HG02973 (cell line): ENCODE data around the gene ALDH1L2.

ENCODE experiments used
- ATAC-seq: cut with Tn5 transposase; IDR thresholded peaks from one replicate; pipeline ENCODE4 v1.9.1; 2021; ENCODE audit warnings: moderate library complexity; ENCODE audit not compliant: unreplicated experiment

The ALDH1L2 gene

DNA sequence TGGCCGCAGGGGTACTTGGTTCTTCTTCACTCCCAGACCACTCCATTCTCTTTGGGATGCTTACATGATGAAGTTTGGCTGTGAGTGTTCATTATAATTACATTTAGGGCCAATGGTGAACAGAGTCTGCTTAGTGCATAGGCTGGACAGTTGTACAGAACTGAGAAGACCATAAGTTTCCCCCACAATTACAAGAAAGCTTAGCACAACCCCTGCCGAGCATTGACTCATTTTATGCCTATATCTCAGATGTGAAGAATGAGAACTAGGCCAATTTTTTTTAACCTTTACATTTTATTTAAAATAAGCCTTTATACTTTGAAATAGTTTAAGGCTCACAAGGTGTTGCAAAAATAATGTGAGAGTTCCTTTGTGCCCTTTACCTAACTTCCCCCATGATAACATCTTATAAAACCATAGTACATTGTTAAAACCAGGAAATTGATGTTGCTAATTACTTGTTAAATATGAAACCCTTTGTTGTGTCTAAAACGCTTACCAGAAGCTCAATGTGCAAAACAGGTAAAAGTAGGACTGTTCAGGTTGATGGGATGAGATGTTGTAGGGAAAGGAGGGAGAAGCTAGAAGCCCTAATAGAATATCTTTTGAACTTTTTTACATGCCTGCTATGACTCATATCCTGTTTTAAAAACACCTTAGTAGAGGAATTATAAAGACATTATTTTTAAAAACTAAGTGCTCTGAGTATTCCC lies 47.2 kb downstream of the ALDH1L2 start:
- no peak for ATAC-seq

DNA sequence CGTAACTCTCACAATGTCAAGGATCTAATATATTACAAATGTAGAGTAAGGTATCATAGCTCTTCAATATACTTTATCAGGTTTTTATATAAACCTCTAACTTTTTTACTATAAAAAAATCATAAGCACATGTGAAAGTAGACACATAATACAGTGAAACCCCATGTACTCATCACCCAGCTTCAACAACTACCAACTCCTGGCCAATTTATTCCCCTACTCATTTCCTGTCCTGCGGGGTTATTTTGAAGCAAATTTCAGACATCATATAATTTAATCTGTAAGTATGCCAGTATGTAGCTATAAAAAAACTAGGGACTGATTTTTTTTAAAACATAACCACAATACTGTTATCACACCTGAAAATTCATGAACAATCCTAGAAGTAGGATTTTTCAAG lies 50.4 kb downstream of the ALDH1L2 start:
- no peak for ATAC-seq

DNA sequence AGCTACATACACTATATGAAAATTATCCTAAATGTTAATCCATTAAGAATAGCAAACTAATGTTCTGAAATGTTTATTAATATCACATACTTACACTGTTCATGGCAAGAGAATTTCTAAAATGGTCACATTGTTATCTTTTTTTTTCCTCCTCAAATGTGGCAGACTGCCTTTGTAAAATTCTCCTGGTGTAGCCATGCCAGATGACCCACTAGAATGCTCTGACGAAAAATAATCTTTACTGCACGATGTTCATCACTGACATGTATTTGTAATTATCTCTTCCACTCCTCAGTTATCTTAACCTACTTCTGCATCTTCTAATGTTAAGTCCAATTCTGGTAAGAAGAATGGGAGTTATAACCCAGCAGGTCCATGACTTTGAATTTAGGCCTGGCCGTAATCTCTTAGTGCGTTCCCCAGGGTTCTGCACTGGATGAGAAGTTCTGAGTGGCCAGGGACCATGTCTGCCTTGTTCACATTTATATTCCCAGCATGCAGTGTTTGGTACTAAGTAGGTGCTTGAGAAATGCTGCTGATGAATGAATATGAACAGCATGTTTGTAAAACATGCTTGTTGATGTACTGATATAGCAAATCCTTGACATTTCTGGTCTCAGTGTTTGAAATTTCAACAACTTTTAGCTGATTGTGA lies 51.4 kb downstream of the ALDH1L2 start:
- ATAC-seq: no peak

DNA sequence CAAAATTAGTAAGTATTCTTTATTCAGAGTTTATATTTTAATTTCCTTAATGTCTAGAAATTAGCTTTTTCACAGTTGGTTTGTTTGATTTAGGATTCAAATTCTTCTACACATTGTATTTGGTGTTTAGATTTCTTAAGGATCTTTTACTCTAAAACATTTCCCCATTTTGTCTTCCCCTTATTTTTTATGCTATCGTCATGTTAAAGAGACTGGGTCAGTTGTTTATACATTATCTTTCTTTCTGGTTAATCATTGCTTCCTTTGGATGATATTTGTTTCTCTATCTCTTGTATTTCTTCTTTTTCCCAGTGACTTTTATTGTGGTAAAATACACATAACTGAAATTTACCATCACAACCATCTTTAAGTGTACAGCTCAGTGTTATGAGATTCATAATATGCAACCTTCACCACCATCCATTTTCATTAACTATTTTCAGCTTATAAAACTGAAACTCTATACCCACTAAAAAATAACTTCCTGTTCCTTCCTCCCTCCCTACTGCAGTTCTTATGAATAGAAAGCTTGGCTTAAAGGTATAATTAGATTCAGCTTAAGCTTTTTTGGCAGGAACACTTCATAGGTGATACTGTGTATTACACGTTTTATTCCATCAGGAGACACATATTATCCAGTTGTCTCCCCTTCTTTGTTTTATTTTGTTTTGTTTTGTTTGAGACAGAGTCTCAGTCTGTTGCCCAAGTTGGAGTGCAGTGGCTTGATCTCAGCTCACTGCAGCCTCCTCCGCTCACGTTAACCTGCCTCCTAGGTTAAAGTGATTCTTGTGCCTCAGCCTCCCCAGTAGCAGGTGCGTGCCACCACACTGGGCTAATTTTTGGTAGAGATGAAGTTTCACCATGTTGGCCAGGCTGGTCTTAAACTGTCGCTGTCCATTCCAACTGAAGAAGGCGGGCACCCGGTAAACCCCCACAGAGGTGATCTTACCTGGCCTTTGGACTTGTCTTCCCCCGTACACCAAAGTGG lies 53.1 kb downstream of the ALDH1L2 start:
- ATAC-seq: peak; percentile 79

DNA sequence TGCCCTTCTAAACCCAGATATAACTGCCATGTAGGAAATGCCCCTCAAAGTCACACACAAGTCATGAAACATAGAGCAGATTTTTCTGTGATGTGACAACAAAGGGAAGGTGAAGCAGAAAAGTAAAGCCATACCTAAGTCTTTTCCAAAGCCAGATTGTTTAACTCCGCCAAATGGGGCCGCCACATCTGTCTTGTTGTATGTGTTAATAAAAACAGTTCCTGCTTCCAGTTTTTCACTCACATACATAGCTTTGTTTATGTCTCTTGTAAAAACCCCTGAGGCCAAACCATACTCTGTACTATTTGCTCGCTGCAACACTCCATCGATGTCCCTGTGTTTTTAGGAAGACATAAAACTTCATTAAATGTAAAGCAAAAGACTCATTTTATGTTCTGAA lies 57.8 kb downstream of the ALDH1L2 start:
- ATAC-seq: no peak

DNA sequence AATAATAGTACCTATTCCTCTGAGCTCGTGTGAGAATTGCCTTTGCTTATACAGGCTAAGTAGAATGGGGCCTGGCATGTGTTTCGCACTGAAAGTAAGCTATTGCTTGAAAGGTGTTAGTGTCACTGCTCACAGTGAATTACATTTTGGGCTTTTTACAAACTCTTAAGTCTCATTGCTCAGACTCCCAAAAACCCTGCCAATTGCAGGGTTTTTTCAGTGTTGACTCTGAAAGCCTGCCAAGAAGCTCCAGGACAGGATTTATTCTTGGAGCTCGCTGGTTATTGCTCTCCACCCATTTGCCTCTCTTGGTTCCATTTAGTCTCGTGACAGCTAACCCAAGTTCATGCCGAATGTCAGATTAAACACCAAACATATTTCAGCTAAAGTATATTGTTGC lies 58.4 kb downstream of the ALDH1L2 start:
- ATAC-seq: no peak

DNA sequence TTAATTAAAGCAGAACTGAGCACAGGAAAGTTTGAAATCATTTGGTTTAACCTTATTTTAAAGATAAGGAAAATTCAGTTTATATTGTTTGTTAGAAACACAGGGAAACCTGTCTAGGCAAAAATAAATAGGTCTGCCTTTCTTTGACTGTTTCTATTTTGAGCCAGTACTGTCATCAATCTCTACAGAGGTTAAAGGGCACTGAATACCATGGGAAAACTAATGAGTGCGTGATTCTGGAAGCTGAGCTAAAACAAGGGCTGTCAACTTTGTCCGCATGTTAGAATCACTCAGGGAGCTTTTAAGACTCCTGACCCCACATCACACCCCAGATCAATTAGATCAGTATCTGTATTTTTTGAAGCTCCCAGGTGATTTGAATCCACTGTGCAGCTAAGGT lies 59.3 kb downstream of the ALDH1L2 start:
- no peak for ATAC-seq

DNA sequence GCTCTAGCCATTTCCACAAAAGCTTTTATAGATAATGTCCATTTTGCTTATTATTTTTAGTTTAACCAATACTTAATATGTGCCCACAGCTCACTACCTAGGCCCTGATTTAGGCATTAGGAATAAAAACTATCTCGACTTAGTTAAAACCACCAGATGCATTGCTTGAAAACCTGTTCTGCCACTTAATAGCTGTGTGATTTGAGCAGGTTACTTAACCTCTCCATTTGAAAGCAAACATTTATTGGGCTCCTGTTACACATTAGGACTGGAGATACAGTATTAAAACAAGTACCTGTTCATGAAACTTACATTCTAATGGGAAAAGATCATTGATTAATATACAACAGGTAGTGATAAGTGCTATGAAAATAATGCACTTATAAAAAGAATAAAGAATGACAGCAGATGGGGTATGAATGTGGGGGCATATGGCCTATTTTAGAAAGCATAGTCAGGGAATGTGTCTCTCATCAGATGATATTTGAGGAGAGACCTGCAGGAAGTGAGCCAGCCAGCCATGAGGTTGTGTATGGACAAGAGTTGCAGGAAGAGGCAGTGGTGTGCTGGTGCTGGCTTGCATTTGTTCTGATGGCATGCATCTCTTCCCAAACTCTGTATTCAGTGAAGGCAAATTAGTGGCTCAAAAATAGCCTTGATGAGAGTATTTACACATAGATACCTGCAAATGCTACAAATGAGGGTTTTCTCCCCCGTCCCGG lies 63.9 kb downstream of the ALDH1L2 start:
- ATAC-seq: no peak

GRCh38 chr12:105018776-105019175 lies 65.5 kb downstream of the ALDH1L2 start:
- no peak for ATAC-seq

DNA sequence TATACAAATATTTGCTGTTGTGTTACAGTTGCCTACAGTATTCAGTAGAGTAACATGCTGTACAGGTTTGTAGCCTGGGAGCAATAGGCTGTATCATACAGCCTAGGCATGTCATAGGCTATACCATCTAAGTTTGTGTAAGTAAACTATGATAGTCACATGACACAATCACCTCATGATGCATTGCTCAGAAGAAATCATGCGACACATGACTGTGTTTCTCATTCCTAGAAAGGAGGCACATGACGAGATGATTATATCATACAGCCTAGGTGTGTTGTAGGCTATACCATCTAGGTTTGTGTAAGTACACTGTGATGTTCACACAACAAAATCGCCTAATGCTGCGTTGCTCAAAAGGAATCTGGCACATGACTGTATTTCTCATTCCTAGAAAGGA lies 66.2 kb downstream of the ALDH1L2 start:
- no peak for ATAC-seq

GRCh38 chr12:105015543-105015942 lies 68.7 kb downstream of the ALDH1L2 start:
- ATAC-seq: no peak

DNA sequence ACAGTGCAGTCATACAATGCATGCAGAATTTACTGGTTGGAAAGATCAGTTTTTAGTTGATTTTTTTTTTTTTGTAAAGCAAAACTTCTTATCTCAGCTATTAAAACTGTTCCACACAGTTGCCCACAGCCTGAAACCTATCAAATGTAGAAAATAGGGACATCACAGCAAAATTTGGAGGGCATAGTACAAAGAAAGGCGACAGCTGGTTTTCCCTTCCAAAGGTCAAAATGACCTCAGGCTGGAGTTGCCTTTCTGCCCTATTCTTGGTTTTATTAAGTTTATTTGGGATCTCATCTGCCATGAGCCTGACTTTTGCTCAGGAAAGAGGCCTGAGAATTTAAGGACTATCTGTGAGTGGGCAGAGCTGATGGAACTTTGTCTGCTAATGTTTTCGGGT lies 69.7 kb downstream of the ALDH1L2 start:
- ATAC-seq: no peak

- ATAC-seq: no peak
These were observed 70.4 kb downstream of the ALDH1L2 start for GRCh38 chr12:105013892-105014291.

- ATAC-seq: no peak
These were observed 82.8 kb downstream of the ALDH1L2 start for GRCh38 chr12:105001476-105001875.

DNA sequence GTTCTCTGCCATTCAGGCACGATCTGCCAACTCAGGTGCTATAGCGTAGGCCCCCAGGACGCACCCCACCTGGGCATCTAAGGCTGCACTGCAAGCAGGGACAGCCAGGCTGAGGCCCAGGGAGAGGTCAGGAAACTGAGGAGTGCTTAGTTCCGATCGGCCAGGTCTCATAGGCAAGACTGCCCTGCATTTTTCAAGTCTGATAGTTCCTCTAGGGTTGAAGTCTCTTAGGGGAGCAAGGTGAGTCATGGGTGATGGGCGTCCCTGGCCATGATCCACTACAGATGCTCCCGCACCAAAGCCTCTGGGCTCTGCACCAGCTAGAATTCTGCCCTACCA lies 84.9 kb downstream of the ALDH1L2 start:
- ATAC-seq: no peak

DNA sequence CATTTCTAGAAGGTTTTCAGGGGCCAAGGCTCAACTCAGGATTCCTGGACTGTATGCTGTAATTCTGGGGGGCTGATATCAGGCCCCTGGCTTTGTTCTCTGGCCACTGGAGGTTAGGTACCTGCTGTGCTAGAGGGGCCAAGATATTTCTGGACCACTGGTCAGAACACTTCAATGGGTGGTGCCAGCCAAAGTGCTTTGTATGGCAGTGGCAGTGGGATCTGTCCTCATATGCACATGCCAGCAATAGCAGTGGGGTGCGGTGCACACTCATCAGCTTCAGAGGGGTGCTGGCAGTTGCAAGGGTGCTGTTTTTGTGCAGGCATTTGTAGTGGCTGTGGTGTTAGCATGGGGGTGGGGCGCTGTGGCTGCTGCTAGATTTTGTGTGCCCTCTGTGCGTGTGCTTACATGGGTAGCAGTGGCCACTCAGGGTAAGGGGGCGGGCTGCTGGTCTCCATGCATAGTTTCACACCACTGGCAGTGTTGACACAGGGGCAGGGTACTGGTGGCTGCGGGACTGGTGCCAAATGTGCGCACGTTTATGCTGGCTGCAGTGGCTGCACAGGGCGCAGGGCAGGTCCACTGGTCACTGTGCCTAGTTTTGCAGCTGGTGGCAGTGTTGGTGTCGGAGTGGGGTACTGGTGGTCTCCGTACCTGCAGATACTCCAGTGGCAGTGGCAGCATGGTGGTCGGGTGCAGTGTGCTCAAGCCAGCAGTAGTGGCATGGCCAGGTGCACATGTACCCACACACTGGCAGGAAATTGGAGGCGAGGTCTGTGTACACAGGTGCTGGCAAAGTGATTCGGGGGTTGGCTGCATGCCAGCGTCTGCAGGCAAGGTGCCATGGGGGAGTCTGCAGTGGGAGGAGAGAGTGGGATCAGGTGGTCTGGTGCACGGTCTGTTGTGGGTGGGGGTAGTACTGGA lies 85.6 kb downstream of the ALDH1L2 start:
- ATAC-seq: no peak

DNA sequence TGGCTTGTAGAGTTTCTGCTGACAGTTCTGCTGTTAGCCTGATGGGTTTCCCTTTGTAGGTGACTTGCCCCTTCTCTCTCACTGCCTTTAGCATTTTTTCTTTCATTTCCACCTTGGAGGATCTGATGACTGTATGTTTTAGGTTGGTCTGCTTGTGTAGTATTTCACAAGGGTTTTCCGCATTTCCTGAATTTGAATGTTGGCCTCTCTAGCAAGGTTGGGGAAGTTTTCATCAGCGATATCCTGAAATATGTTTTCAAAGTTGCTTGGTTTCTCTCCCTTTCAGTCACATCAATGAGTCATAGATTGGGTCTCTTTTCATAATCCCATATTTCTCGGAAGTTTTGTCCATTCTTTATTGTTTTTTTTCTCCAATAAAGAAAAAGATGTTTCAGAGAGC lies 86.7 kb downstream of the ALDH1L2 start:
- no peak for ATAC-seq

- no peak for ATAC-seq
These were observed 89.9 kb downstream of the ALDH1L2 start for GRCh38 chr12:104994336-104994735.

DNA sequence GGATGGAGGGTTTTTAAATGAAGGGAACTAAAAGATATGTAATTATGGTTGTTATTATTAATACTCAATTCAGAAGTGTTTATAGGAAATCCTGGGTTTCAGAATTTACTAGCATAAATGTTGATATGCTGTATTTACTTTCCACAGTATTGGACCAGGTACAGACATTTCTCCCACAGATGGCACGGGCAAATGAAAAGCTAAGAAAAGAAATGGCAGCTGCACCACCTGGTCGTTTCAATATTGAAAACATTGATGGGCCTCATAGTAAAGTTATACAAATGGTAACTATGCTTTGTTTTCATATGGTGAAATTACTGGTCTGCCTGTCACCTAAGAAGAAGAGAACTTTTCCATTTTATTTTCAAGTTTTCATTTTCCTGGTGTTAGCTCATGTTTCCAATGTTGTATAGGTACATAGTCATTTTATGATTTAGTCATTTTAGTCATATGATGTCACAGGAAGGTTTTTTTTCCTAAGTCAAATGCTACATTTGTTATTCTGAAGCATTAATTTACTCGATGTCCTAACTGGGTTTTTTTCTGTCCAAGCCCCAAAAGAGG lies 92.6 kb downstream of the ALDH1L2 start:
- ATAC-seq: no peak

- ATAC-seq: no peak
These were observed 93.3 kb downstream of the ALDH1L2 start for GRCh38 chr12:104990950-104991349.
